ENCODE data around the gene MTUS2.

Gene MTUS2

DNA sequence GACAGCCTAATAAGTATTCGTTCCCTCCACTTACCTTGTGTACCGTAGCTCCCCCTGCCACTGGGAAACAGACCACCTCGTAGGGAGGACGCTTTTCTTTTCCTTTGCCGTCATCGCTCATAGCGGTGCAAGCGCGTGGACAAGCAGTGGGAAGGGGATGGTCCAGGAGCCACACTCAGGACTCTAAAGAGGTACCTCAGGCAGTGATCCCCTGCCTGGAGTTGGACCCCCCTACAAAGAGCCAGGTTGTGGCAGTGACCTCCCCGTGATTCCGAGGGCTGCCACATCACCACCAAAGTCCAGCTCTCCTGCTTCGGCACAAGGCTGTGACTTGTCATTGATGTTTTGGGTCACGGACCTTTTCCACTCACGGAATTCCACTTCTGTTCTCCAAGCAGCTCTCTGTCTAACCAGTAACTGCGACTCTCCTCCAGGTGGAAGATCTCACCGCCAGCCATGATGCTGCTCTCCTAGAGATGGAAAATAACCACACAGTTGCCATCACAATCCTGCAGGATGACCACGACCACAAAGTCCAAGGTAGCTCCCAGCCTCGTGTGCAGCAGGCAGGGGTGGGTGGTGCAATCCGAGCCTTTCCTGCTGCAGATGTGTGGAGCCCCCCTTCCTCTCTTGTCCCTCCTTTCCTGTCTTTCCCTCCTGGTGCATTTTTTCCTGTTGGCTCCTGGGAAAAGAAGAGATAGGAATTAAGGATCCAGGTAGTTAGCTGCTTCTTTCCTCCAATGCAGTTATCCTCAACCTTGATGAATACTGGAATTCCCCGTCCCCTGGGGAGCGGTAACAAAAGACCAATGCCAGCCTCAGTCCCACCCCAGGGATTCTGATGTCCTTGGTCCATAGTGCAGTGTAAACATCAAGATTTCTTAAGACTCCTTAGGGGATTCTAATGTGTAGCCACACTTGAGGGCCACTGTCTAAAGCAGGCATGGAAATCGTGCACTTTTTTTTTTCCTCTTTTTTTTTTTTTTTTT is 667.6 kb downstream of the MTUS2 start:
- Histone ChIP-seq H3K4me3 (no peak overlapping the region), H3K27ac (no peak overlapping the region)

DNA sequence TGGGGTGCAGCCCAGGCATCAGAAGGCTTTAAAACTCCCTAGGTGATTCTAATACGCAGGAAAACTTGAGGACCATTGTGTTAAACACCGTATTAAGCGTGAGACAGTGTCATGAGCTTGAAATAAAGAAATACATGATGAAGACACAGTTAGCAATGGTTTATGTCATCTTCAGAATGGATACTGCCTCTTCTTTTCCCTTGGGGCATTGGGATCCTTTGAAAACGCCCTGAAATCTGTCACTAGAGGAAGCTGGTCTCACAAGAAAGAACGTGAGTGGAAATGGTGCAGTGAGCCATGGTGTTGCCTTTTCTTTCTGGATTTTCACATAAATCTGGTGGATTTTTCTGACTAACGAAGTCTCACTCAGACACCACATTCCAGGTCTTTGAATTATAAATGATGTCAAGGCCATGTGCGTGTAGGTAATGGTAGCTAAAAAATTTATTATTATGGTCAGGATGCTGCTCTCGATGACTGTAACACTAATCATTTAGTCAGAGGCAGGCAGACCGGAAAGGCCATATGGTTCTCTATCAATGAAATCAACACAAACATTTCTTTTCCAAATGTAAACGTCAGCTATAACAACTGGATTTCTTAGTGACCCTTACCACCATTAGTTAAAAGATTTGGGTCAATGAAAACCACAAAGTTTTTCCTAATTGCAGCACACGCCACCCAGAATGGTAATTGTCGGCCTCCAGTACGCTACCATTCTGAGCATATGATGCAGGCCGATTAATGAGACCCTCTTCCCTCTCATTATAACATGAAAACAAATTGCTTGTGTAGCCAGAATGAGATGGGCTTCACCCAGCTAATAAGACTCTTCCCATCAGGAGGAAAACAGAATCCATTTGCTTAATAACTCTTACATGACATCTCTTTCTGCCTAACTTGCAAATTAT is 669.8 kb downstream of the MTUS2 start:
- Histone ChIP-seq H3K4me3 (no peak overlapping the region), H3K27ac (no peak overlapping the region)

DNA sequence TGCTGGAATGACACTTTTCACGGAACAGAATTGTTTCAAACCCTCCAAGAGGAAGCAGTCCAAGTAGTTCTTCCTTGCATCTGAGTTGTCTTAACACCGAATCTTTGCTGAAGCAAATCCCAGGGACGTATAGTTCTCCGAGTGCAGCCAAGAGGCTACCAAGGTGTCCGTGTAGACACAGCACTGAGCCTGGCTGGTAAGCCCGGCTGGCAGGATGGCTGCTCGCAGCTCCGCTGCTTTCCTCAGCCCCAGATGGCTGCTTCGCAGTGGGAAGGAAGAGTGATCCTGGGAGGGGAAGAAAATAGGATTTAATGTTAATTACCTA is 670.4 kb downstream of the MTUS2 start:
- Histone ChIP-seq H3K27ac (no peak overlapping the region), H3K4me3 (no peak overlapping the region)

DNA sequence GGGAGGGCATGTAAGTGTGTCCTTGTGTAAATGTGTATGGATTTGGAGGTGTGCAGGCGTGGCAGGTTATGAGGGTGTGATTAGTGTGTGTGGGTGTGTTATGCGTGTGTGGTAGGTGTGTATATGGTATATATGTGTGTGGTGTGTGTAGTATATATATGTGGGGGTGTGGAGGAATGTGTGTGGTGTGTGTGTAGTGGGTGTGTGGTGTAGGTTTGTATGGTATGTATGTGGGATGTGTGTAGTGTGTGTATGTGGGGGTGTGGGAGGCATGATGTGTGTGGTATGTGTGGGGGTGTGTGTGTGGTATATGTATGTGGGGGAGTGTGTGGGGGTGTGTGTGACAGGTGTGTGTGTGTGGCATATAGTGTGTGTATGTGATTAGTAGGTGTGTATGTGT is 671.1 kb downstream of the MTUS2 start:
- Histone ChIP-seq H3K27ac (no peak overlapping the region), H3K4me3 (no peak overlapping the region)

DNA sequence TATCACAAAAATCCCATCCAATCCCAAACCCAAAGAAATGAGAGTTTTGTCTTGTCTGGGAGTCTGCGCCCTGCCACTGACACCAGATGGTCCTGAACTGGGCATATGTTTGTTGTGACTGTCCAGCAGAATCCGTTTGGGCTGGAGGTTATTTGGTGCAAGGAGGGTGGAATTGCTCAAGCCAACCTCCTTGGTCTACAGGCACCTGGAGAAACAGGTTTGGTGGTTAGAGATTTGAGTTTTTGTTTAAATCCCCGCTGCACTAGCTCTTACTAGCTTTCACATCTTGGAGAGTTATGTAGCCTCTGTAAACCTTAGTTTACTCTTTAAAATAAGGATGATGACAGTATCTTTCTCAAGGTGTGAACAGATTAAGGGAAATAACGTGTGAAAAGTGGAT is 673.7 kb downstream of the MTUS2 start:
- Histone ChIP-seq H3K4me3 (no peak overlapping the region), H3K27ac (no peak overlapping the region)

DNA sequence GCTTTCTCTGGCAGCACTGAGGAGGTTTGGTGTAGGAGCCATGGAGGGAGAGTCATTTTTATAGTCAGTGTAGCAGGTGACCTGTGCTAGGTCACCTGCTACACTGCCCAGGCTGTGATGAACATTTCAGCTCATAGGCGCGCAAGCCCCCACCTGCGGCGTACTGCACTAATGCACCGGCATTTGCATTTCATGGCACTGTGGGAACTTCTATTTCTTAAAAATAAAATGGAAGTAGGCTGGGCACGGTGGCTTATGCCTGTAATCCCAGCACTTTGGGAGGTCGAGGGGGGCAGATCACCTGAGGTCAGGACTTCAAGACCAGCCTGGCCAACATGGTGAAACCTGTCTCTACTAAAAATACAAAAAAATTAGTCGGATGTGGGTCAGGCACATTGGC is 674.4 kb downstream of the MTUS2 start:
- no peak overlapping the region for H3K4me3 ChIP-seq
- no peak overlapping the region for H3K27ac ChIP-seq

DNA sequence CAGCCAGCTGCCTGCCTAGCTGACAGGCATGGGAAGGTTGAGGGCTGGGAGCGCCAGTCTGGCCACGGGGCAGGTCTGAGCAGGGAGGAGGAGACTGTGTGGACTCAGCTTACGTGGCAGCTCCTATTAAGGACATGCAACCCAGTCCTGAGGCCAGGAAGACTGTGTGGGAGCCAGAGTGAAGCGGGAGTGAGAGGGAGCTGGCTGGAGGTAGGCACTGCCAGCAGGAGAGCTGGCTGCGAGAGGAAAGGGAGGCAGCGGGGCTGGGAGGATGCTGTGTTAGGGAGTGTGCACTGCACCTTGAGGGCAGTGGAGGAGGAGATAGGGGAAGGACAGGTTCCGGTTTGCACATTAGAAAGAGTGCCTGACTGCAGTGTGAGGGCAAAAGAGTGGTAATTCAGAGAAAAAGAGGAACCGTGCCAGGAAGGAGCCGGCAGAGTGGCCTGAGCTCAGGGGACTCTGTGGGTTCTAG is 676.1 kb downstream of the MTUS2 start:
- Histone ChIP-seq H3K4me3 (no peak overlapping the region), H3K27ac (no peak overlapping the region)

DNA sequence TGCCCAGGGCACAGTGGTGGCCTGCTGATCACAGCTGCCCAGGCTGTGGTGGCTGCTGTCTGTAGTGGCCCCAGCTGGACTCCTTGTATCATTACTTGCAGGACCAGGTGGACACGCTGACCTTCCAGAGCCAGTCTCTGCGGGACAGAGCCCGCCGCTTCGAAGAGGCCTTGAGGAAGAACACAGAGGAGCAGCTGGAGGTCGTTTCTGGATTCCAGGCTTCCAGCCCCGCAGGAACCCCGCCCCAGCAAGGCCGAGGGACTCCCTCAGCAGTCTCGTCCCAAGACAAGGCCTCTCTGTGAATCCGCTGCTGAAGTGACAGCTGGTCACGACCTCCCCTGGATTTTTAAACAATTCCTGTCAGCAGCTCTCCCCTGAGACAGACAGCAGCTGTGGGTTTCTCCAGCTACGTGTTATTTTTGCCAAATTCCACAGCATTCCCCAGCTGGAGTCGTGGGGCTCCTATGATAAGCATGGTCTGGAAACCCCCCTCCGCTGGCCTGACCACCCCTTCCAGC is 677.1 kb downstream of the MTUS2 start:
- H3K4me3 ChIP-seq = no peak overlapping the region
- H3K27ac ChIP-seq = no peak overlapping the region

DNA sequence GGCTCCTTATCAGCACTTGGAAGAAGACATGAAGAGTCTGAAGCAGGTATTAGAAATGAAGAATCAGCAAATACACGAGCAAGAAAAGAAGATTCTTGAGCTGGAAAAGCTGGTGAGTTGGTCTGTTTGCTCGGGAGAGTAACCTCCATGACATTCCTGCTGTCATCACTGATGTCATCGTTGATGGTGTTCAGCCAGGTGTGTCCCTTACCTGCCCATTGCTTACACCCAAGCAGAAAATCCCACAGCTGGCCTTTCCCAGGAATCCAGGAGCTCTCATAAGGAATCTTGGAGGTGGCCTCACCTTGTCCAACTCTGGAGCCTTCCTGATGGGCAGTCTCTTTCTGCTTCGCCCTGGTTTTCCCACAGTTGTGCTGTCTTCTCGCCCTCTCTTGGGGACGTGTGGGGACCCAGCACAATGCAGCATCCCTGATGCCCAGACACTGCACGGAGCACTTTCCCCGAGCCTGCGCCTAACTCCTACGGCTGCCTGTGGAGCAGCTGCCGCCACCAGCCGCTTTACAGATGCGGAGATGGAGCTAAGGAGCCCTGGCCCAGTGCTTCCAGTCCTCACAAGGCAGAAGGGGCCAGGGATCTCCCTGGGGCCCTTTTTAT is 678.4 kb downstream of the MTUS2 start:
- Histone ChIP-seq H3K4me3 (no peak overlapping the region), H3K27ac (no peak overlapping the region)

DNA sequence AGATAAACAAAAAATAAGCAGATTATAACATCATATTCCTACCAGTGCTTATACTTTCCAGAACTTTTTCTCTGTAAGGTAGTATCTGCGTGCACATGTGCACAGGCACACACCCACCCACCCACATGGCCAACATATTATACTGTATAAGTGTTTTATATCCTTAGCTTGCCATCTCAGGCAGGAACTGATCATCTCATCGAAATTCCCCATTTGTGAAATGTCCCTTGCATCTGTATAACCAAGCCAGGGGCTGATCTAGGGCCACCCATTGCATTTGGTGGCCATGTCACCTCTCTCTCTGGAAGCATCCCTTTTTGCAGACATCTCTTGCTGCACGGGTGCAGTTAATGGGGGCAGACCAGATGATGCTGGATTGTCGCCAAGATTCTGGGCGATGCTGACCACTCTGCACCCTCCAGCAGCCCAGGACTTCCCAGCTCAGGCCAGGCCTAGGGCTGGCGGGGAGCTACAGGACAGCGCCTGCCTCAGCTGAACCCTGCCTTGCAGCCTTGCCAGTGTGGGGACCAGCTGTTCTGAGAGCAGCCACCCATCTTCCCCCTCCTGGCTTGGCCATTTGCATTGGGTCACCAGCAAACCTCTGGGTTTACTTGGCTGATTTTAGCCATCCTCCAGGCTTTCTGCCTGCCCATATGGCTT is 679.5 kb downstream of the MTUS2 start:
- H3K4me3 ChIP-seq = no peak overlapping the region

DNA sequence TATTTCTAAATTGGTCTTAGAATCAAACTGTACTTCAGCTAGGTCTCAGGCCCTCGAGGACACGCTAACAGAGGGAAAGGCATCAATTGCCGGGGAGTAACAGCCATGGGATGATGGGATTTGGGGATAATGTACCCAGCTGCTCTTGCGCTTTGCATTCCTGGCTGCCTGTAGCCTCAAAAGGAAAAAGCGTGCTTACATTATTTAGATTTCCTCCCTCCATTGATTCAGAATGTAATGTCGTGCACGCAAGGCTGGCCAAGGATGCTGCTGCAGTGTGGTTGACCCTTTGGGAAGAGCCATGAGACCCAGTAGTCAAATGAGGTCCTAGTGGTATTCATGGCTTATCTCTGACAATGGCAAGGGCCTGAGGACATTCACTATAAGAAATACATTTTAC is 680.2 kb downstream of the MTUS2 start:
- no peak overlapping the region for H3K4me3 ChIP-seq
- H3K27ac ChIP-seq = no peak overlapping the region

More for the DNA sequence above, 679.5 kb downstream of the MTUS2 start:
- no peak overlapping the region for H3K27ac ChIP-seq

DNA sequence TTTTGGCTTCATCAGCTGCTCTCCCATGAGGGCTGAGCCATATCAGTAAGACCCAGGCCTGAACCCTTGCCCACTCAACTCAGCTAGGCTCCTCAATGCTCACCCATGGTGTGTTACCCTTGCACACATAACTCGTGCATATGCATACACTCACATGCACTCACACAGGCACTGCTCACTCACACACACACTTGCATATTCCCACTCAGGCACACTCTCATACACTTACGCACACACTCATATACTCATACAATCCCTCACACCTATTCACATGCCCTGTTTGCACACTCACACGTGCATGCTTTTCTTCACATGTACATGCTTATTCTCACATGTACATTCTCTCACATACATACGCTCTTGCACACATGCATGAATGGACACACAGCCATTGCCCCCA is 681.5 kb downstream of the MTUS2 start:
- Histone ChIP-seq H3K27ac (no peak overlapping the region), H3K4me3 (no peak overlapping the region)

DNA sequence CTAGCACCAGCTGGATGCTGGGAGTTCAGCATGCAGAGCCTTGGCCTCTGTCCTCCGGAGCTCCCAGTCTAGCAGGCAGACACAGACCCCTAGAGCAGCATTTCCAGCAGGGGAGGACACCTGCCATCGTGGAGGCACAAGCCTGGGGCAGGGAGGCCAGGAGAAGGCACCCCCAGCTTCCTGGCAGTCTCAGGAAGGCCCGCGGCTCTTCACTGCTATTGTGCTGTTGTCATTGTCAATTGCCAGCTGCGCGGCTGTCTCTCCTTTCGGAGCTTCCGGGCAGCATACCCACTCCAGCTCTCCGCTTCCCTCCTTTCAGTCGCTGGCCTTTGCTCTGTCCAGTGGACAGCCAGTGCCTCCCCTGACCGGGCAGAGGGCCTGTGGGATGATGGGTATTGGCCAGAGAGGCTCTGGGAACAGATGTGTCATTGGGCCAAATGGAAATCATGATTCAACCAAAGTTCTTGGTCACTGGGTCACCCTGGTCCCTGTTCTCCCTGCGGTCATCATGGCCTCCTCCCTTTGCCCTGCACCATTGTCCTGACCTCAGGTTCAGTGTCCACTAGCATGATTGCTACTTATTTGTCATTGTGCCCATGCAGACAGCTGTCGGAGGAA is 682.4 kb downstream of the MTUS2 start:
- Histone ChIP-seq H3K4me3 (no peak overlapping the region), H3K27ac (no peak overlapping the region)

DNA sequence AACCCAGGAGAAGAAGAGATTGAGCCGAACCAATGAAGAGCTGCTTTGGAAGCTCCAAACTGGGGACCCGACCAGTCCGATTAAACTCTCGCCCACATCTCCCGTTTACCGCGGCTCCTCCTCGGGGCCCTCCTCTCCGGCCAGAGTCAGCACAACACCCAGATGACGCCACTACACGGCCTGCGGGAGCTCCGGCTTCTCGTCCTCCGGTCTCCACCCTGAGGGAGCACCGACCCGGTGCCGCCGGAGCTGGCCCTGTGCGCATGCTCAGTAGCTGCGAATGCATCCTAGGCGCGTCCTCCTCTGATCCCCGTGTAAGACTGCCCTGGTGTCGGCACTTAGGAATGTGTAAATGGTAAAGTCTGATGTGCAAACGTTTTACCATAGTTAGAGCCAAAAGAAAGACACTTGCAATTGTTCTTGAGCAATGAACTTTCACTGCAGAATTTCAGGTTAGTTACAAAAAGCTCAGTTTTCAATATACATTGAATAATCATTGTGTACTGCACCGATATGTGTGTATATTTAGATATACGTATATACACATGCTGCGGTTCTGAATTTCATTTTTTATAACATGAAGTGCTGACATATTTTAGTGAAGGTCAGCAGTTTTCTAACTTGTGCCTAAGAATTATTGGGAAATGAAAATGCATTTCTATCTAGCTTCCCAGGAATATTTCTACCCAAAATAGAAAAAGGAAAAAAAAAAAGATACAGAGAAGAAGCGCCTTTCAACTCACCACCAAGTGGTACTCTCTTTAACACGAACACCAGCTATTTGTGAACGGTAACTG is 683.1 kb downstream of the MTUS2 start:
- Histone ChIP-seq H3K27ac (no peak overlapping the region), H3K4me3 (no peak overlapping the region)

DNA sequence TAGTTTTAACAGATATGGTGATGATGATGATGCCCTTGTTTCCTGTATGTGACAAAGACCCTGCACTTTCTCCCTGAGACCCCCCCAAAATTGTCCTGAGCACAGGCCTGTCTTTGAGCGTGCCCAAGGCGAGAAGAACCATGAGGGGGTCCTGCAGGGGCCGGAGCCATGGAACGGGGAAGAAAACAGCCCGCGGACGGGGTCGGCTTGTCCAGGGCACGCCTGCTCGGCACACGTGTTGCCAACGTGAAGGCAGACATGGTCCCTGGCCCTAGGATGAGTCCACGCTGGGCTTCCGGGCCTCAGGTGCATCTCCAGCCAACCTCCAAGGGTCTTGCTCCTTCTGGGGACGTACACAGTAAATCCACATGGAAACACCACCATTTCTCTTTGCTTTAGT is 684.6 kb downstream of the MTUS2 start:
- no peak overlapping the region for H3K4me3 ChIP-seq
- H3K27ac ChIP-seq = no peak overlapping the region

DNA sequence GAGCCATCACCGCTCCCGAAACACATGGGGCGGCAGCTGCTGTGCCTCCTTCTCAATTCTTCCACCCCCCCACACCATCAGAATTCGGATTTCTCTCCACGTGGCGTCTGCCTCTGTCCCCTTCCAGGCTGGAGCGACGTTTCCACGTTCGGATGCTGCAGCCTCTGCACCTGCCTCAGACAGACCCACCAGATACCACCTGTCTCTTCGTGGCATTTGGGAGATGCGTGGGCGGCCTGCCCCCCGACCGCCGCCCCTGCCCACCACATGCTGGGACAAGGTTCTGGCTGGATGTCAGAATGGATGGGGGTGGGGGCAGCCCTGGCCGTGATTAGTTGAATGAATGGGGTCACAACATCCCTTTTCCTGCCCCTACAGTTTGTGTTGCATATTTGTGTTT is 685.4 kb downstream of the MTUS2 start:
- H3K4me3 ChIP-seq = no peak overlapping the region
- H3K27ac ChIP-seq = no peak overlapping the region

DNA sequence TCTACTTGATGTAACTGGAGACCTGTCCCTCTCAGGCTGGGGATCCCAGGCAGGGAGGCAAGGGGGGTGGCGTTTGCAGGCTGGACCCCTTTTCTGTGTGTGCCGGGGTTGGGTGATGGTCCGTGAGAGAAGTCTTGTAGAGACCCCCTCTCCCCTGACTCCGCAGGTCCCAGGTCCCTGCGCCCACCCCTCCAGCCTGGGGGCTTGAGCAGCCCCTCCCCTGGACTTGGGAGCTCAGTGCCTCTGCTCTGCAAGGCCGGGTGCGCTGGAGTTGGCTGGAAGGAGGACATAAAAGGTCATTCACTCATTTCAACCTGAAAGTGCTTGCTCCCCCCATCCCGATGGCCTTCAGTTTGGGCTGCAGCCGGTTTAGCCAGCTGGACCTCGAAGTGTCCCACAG is 685.8 kb downstream of the MTUS2 start:
- Histone ChIP-seq H3K27ac (no peak overlapping the region), H3K4me3 (no peak overlapping the region)

DNA sequence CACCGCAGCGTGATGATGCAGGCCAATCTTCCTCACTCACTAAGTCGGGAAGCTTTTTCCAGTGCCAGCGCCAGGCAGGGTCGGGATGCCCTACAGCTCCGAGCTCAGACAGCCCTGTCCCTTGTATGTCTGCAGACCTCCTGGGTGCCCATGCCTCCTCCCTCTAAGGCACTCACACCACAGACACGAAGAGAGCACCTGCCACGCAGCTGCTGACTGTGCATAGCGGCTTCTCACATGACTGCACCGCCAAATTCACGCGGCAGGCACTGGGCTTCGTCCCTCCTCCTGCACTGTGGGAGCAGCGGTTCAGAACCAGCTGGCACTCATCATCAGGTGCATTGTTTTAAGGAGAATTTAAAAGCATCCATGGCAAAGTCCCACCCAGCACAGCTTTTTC is 687.2 kb downstream of the MTUS2 start:
- H3K27ac ChIP-seq = no peak overlapping the region

More for the DNA sequence above, 687.2 kb downstream of the MTUS2 start:
- no peak overlapping the region for H3K4me3 ChIP-seq

All from skin epidermis (tissue), 12 donors.